Panc1 (cell line): ENCODE measurements around the gene SHISA9. TPM values are rescaled to one million over a fixed set of nuclear protein-coding genes. Genes with fewer than 3 reads are reported as not detected.

ENCODE experiments used
- ATAC-seq: fragments of 200-7000 bp; cut with Tn5 transposase; 2 replicates; pipeline ENCODE4 v1.9.1; 2020; ENCODE audit warnings: mild to moderate bottlenecking, moderate library complexity
- BruUV-seq: library from RNA; stranded (reverse); fragments of 400-500 nt; replicated peaks from 2 replicates; lab custom pipeline; 2021; lab: Mats Ljungman, UMichigan
- CTCF ChIA-PET: fragments of 300-600 bp; sonication (Branson Sonifier 250); formaldehyde crosslinking; loops from one replicate; lab custom pipeline; 2022; ENCODE audit warnings: antibody characterized with exemption; lab: Charles Lee
- POLR2A ChIA-PET: fragments of 300-600 bp; sonication (Branson Sonifier 250); formaldehyde crosslinking; loops from one replicate; lab custom pipeline; 2022; ENCODE audit warnings: antibody characterized with exemption; lab: Charles Lee
- DNase-seq: peaks from one replicate; pipeline ENCODE4 v3.0.0-alpha.2; 2010; ENCODE audit warnings: low read depth, low spot score
- H3K27ac ChIP-seq: 2 replicates; pipeline ENCODE4 v1.5.1; 2011; ENCODE audit warnings: mild to moderate bottlenecking, low read length, inconsistent platforms
- H3K27me3 ChIP-seq: fragments of 200-500 bp; sonication (Bioruptor generic); 2 replicates; pipeline ENCODE4 v1.6.0; 2014; ENCODE audit warnings: low read length, inconsistent platforms; ENCODE audit not compliant: control insufficient read depth, insufficient read depth
- H3K36me3 ChIP-seq: fragments of 200-500 bp; sonication (Bioruptor generic); 2 replicates; pipeline ENCODE4 v1.5.1; 2014; ENCODE audit warnings: inconsistent platforms, mild to moderate bottlenecking, low read length, moderate library complexity; ENCODE audit not compliant: control insufficient read depth, insufficient read depth
- H3K4me1 ChIP-seq: 2 replicates; pipeline ENCODE4 v1.5.1; 2011; ENCODE audit warnings: inconsistent platforms, mild to moderate bottlenecking, low read length, moderate library complexity; ENCODE audit not compliant: control insufficient read depth, insufficient read depth
- H3K4me3 ChIP-seq, 2 experiments: 2 replicates each; pipeline ENCODE4 v1.5.1; 2011 to 2012; ENCODE audit warnings: low read depth in 2 of 2, low read length in 2 of 2, mild to moderate bottlenecking in 2 of 2, inconsistent platforms in 1 of 2, moderate library complexity in 1 of 2
- H3K9me3 ChIP-seq: fragments of 200-500 bp; sonication (Bioruptor generic); 2 replicates; pipeline ENCODE4 v1.5.1; 2014; ENCODE audit warnings: low read depth, mild to moderate bottlenecking, inconsistent platforms, low read length, moderate library complexity; ENCODE audit not compliant: control insufficient read depth, insufficient read depth
- CTCF ChIP-seq: fragments of 450-650 bp; IDR thresholded peaks from 2 replicates; pipeline ENCODE4 v1.5.1; 2017; ENCODE audit warnings: mild to moderate bottlenecking
- POLR2AphosphoS5 ChIP-seq: IDR thresholded peaks from 2 replicates; pipeline ENCODE4 v1.6.1; 2012; ENCODE audit warnings: mild to moderate bottlenecking, low read depth, low read length, moderate library complexity
- REST ChIP-seq, 2 experiments: IDR thresholded peaks; 2 replicates each; pipeline ENCODE4 v1.6.1; 2011 to 2012; ENCODE audit warnings: low read depth in 2 of 2, control low read depth in 1 of 2, low read length in 1 of 2, mild to moderate bottlenecking in 1 of 2, moderate library complexity in 1 of 2; ENCODE audit not compliant: insufficient read depth in 1 of 2
- SIN3A ChIP-seq: IDR thresholded peaks from 2 replicates; pipeline ENCODE4 v1.6.1; 2012; ENCODE audit warnings: low read depth, mild to moderate bottlenecking, low read length, moderate library complexity, borderline replicate concordance; ENCODE audit not compliant: insufficient read depth
- TCF7L2 ChIP-seq: IDR thresholded peaks from 2 replicates; pipeline ENCODE4 v1.6.1; 2011; ENCODE audit warnings: mild to moderate bottlenecking, low read depth, low read length, inconsistent platforms
- in situ Hi-C: cut with HindIII; loops from 2 replicates; pipeline ENCODE4 v1.10.0; 2016; ENCODE audit warnings: low sequenced_read_pairs, low pct_unique_long_range_greater_than_20kb
- intact Hi-C: fragments of 100-400 bp; cut with micrococcal nuclease; formaldehyde crosslinking; loops from one replicate; pipeline ENCODE4 v1.10.0; 2022; ENCODE audit not compliant: unreplicated experiment
- total RNA-seq: library from RNA; stranded (reverse); gene quantifications from one replicate; pipeline ENCODE4 v1.2.1, GENCODE V29; 2021; ENCODE audit not compliant: unreplicated experiment

Gene SHISA9
- total RNA-seq, 1 experiment from 2014 or later, result 0.10 TPM

GRCh38 chr16:13203725-13204124 lies 302.3 kb downstream of the SHISA9 start:
- in situ Hi-C loops, result no loop called here
- Histone ChIP-seq H3K27me3 (no peaks in the 10 kb centered on the region), H3K36me3 (no peaks in the 10 kb centered on the region), H3K4me1 (no peaks in the 10 kb centered on the region), H3K4me3 (no peak overlapping the region), H3K9me3 (no peaks in the 10 kb centered on the region), H3K27ac (no peak overlapping the region)
- POLR2A ChIA-PET, result no interaction called here
- intact Hi-C loops, result no loop called here
- DNase-seq (no peak), ATAC-seq (no peak)
- CTCF ChIA-PET, result no interaction called here
- TF ChIP-seq POLR2AphosphoS5, result no peak
- no peak for TF ChIP-seq SIN3A
- TF ChIP-seq CTCF, result no peak
- no peak for TF ChIP-seq REST (IDR thresholded peaks at IDR 0.05; ENCODE audit: insufficient read depth in 1 of 2, low read depth in 2 of 2, low read length in 1 of 2)
- no peak for TF ChIP-seq TCF7L2
- BruUV-seq, result no TSS peak

GRCh38 chr16:13205352-13205751 lies 304.0 kb downstream of the SHISA9 start:
- ATAC-seq, result no peak
- TF ChIP-seq REST (IDR thresholded peaks at IDR 0.05; ENCODE audit: insufficient read depth in 1 of 2, low read depth in 2 of 2, low read length in 1 of 2) (no peak), SIN3A (no peak), POLR2AphosphoS5 (no peak), TCF7L2 (no peak), CTCF (no peak)
- no peak for DNase-seq
- no peak overlapping the region for H3K4me3 ChIP-seq
- H3K27ac ChIP-seq, result no peak overlapping the region
- CTCF ChIA-PET, result no interaction called here
- in situ Hi-C loops, result no loop called here
- POLR2A ChIA-PET, result no interaction called here
- no TSS peak for BruUV-seq
- H3K4me1 ChIP-seq, result no peaks in the 10 kb centered on the region
- H3K27me3 ChIP-seq, result no peaks in the 10 kb centered on the region
- no peaks in the 10 kb centered on the region for H3K36me3 ChIP-seq
- no peaks in the 10 kb centered on the region for H3K9me3 ChIP-seq
- intact Hi-C loops, result no loop called here
